Measurements from ENCODE around the gene DYRK3.

DNA sequence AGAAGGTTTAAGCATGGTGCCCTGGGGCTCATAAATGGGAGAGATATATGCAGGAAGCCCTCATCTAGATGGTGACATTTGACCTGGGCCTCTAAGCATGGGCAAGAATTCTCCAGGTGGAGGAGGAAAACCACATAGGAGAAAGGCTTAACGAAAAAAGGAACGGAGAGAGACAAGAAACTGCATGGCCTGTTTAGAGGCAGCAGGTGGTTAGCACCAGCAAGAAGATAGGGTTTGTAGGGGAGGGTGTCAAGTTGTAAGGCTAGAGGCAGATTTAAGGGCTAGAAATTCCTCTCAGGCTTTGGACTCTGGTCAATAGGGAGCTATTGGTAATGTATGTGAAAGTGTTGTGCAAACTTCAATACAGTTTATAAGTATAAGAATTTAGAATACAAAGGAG is 41.2 kb downstream of the DYRK3 start:
- TF ChIP-seq, protein P1, sequence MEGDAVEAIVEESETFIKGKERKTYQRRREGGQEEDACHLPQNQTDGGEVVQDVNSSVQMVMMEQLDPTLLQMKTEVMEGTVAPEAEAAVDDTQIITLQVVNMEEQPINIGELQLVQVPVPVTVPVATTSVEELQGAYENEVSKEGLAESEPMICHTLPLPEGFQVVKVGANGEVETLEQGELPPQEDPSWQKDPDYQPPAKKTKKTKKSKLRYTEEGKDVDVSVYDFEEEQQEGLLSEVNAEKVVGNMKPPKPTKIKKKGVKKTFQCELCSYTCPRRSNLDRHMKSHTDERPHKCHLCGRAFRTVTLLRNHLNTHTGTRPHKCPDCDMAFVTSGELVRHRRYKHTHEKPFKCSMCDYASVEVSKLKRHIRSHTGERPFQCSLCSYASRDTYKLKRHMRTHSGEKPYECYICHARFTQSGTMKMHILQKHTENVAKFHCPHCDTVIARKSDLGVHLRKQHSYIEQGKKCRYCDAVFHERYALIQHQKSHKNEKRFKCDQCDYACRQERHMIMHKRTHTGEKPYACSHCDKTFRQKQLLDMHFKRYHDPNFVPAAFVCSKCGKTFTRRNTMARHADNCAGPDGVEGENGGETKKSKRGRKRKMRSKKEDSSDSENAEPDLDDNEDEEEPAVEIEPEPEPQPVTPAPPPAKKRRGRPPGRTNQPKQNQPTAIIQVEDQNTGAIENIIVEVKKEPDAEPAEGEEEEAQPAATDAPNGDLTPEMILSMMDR (IDR thresholded peaks at IDR 0.05; ENCODE audit: low read depth, low read length): no peak
- no peak for TF ChIP-seq MYC (IDR thresholded peaks at IDR 0.05; ENCODE audit: low read depth, low read length)
- no peak for TF ChIP-seq MAX (IDR thresholded peaks at IDR 0.05; ENCODE audit: low read depth, low read length)
- no peak for TF ChIP-seq POLR2A (IDR thresholded peaks at IDR 0.05; ENCODE audit: extremely low read depth, insufficient read length)

Measured in NB4 (cell line).